Omental fat pad (tissue), 4 donors: ENCODE measurements around the gene CIC. TPM values are rescaled to one million over a fixed set of nuclear protein-coding genes. Genes with fewer than 3 reads are reported as not detected.

ENCODE experiments used
- ATAC-seq: fragments of 150-250 bp; one replicate; pipeline ENCODE4 v1.9.1; 2016; ENCODE audit warnings: mild to moderate bottlenecking, moderate library complexity; ENCODE audit not compliant: low FRiP score
- DNase-seq: peaks from one replicate; pipeline ENCODE4 v3.0.0-alpha.2; 2019; ENCODE audit warnings: low spot score
- CTCF ChIP-seq, 3 donors: fragments of 450-650 bp; IDR thresholded peaks; one replicate each; pipeline ENCODE4 v1.5.1; 2016 to 2017; ENCODE audit warnings: antibody characterized with exemption in 3 of 3, mild to moderate bottlenecking in 3 of 3, moderate library complexity in 2 of 3
- total RNA-seq, 4 donors: library from RNA; depleted of rRNA; stranded (reverse); fragments of >200 nt; gene quantifications; one replicate each; pipeline ENCODE4 v1.1.0, GENCODE V29; 2016

CIC gene
- total RNA-seq, 4 donors from 2014 or later = 15.7 to 26.3 (median 21.0) TPM

- ATAC-seq (no peak), DNase-seq (no peak)
- no peak for TF ChIP-seq CTCF (IDR thresholded peaks at IDR 0.05)
Measured at GRCh38 chr19:42323473-42323851, 54.4 kb downstream of the CIC start.

DNA sequence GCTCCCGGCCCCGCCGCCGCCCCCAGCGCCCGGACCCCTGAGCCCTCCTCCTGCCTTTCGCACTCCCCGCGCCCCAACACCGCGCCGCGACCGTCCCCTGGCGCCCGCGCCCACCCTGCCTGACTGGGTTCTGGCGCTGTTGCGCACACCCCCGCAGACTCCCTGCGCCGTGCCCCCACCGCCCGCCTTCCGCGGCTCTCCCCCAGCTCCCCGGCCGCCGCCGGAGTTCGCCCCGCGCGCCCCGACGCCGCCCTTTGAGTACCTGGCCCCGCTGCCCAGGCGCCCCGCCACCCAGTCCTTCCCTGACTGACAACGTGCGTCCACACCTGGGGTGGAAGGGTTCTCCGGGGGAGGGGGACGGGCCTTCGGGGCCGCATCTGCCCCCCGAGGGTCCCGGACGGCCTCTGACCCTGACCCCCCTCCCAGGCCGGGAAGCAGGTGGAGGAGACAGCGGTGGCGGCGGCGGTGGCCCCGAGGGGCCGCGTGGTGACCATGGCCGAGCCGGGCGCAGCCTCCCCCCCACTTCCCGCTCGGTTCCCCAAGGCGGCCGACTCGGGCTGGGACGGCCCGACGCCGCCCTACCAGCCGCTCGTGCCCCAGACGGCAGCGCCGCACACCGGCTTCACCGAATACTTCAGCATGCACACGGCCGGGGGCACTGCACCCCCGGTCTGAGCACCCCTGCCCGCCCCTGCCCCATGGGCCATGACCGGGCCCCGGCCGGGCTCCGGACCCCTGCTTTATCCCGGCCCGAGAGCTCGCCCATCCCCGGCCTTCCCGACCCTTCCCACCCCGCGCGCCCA is 55.0 kb downstream of the CIC start:
- ATAC-seq = no peak
- no peak for DNase-seq
- TF ChIP-seq CTCF (IDR thresholded peaks at IDR 0.05) = no peak

DNA sequence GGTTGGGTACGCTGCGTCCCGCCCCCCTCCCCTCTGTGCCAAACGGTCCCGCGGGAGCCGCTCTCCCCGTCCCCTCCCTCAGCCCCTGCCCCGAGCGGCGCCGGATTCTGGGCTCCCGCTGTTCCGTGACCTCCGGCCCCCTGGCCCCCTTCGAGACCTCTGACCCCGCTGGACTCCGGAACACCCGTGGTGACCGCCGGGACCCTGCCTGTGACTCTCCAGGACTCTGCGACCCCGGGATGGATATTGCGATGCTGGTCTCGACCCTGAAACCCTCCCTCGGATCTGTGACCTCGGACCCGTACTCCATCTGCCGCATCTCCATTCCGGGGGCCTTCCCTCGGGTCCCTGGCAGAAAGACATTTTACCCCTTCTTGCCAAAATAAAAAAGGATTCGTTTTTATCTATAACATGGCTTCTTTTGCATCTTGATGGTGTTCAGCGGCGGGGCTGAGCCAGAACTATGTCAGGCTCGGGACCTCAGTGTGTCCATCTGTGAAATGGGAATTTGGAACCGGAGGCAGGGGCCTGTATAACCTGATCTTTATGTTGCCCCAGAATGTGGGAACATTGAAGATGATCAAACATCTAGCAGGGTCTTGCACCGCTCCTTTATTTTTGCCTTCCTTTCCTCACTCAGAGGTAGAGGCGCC is 55.7 kb downstream of the CIC start:
- TF ChIP-seq CTCF (IDR thresholded peaks at IDR 0.05) = peak in 1 of 3 donors; percentile 49
- ATAC-seq (no peak), DNase-seq (no peak)

DNA sequence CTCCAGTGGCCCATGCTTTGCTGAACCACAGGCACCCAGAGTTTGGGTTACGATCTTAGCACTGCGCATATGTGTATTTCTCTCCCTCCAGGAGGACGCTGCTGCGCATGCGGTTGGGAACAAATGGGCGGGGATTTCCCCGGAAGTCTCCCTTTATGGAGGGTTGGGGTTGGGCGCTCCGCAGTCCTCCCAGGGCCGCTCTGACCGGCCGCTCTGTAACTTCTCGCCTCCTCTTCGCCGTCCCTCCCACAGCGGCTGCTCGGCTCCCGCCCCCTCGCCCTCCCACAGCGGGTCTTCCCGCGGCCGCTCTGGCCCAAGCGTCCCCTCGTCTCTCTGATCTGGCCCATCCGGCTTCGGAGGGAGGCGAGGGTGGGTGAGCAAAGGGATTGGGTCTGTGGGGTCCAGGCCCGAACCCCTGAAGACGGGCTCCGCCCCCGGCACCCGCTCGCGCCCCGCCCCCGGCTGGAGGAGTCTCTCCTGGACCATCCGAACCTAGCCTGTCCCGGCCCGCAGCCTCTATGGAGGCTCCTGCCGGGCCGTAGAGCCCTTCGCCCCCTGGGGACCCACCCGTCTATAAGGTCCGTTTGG is 56.4 kb downstream of the CIC start, which contains the start of gene MEGF8:
TSS of gene MEGF8 (plus strand) at position 328 of the 588 bp plus-strand sequence. CDS start 609 bp downstream, outside the sequence.
- peak; percentile 94 for DNase-seq
- peak; percentile 99 for ATAC-seq
- no peak for TF ChIP-seq CTCF (IDR thresholded peaks at IDR 0.05)

DNA sequence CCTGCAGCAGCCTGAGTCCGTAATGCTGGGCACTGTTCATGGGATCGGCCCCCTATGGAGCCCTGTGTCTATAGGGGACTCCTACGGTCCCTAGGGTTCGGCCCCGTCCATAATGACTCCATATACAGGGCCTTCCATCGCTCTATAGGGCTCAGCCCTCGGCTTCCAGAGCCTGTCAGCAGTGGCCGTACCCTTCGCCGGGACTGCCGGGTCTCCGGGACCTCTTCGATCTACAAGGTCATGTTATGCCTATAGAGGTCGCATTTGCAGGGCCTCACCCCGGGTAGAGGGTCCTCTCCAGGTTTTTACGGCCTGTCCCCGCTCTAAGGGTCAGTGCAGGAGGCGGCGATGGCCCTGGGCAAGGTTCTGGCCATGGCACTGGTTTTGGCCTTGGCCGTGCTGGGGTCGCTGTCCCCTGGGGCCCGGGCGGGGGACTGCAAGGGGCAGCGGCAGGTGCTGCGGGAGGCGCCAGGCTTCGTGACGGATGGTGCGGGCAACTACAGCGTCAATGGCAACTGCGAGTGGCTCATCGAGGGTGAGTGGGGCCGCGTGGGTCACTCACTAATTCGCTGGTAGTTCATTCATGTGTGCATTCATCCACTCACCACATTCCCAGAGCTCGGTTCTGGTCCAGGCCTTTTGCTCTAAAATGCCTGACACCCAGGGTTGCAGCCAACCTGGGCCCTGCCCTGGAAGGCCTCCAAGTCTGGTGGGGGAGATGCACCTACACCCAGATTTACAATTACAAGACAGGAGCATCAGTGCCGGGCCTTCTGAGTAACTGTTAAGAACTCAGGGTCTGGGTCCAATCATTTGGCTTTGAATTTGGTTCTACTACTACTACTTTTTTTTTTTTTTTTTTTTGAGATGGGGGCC is 57.1 kb downstream of the CIC start:
- no peak for TF ChIP-seq CTCF (IDR thresholded peaks at IDR 0.05)
- peak; percentile 12 for ATAC-seq
- DNase-seq = no peak

- no peak for ATAC-seq
- no peak for DNase-seq
- TF ChIP-seq CTCF (IDR thresholded peaks at IDR 0.05) = no peak
Measured at GRCh38 chr19:42326969-42327368, 57.9 kb downstream of the CIC start.
